ENCODE results near the gene S100A6.

Gene S100A6

GRCh38 chr1:153566414-153567371 is 30.9 kb upstream of the S100A6 start:
- Histone ChIP-seq H4K20me1 (ENCODE audit: insufficient read depth, low read length) (no peaks in the 10 kb centered on the region), H3K9me3 (ENCODE audit: low read length) (no peaks in the 10 kb centered on the region), H3K4me2 (ENCODE audit: low read length) (no peak overlapping the region), H3K9ac (ENCODE audit: low read length) (no peak overlapping the region), H3K4me3 (ENCODE audit: low read depth, low read length, poor library complexity, severe bottlenecking) (no peak overlapping the region), H2AFZ (ENCODE audit: low read length) (no peak overlapping the region), H3K4me1 (ENCODE audit: insufficient read depth, low read length, severe bottlenecking) (no peaks in the 10 kb centered on the region), H3K9me2 (ENCODE audit: low read depth, low read length) (no peaks in the 10 kb centered on the region), H3K27ac (ENCODE audit: low read depth, low read length, poor library complexity, severe bottlenecking) (no peak overlapping the region), H3K36me3 (ENCODE audit: insufficient read depth, low read length) (no peaks in the 10 kb centered on the region), H3K27me3 (ENCODE audit: insufficient read depth, low read length) (no peaks in the 10 kb centered on the region), H3K79me2 (ENCODE audit: insufficient read depth, low read length) (no peaks in the 10 kb centered on the region), H3F3A (ENCODE audit: insufficient read depth, low read length) (no peaks in the 10 kb centered on the region)
- TF ChIP-seq, protein P1, sequence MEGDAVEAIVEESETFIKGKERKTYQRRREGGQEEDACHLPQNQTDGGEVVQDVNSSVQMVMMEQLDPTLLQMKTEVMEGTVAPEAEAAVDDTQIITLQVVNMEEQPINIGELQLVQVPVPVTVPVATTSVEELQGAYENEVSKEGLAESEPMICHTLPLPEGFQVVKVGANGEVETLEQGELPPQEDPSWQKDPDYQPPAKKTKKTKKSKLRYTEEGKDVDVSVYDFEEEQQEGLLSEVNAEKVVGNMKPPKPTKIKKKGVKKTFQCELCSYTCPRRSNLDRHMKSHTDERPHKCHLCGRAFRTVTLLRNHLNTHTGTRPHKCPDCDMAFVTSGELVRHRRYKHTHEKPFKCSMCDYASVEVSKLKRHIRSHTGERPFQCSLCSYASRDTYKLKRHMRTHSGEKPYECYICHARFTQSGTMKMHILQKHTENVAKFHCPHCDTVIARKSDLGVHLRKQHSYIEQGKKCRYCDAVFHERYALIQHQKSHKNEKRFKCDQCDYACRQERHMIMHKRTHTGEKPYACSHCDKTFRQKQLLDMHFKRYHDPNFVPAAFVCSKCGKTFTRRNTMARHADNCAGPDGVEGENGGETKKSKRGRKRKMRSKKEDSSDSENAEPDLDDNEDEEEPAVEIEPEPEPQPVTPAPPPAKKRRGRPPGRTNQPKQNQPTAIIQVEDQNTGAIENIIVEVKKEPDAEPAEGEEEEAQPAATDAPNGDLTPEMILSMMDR (IDR thresholded peaks at IDR 0.05; ENCODE audit: low read length) = no peak
- TF ChIP-seq EZH2 (IDR thresholded peaks at IDR 0.05; ENCODE audit: borderline replicate concordance, low read length) = no peak

DNA sequence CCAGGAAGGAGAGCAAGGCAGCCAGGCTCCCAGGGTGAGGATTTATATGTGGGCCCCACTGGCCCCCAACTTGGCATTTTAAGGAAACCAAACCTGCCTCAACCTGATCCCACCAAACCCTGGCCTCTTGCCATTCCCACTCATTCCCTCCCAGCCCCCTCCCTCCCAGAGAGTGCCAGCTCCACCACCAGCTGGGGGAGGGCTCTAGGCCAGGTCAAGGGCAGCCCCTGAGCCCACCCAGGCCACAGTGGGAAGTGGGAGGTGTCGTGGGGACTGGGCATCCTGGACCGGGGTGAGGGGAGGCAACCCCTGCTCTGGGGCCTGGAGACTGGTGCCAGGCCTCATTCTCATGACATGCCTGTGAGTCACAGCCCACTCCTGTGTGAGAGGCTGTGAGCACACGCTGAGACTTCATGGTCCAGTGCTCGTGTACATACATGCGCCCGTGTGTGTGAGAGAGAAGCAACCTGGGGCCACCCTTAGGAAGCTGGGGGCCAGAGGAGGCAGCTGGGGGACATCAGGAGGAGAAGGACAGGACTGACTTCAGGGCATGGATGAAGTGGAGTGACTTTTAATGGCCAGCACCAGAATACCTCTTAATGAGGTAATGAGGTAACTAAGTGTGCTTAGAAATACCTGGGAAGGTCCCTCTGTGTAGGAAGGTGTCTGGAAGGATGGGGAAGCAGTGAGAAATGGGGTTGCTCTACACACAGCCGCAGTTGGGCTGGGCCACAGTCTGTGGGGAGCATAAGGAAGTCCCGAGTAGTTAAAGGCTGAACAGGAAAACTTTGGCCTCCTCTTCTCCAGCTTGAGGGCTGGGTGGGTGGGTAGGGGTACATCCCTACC is 30.0 kb upstream of the S100A6 start, which contains the start of gene S100A2:
Gene S100A2, minus strand, starts transcription at position 316 of the 846 bp plus-strand sequence. CDS start 1,967 bp downstream, outside the sequence.
- H3K9me3 ChIP-seq (ENCODE audit: low read length) = no peaks in the 10 kb centered on the region
- H3K27me3 ChIP-seq (ENCODE audit: insufficient read depth, low read length) = no peaks in the 10 kb centered on the region
- H3K4me2 ChIP-seq (ENCODE audit: low read length) = no peak within 1 kb of the TSS
- no peak for TF ChIP-seq EZH2 (IDR thresholded peaks at IDR 0.05; ENCODE audit: borderline replicate concordance, low read length)
- TF ChIP-seq, protein P1 (IDR thresholded peaks at IDR 0.05; ENCODE audit: low read length) = no peak
- H3K27ac ChIP-seq (ENCODE audit: low read depth, low read length, poor library complexity, severe bottlenecking) = no peak within 1 kb of the TSS
- no peaks in the 10 kb centered on the region for H3K4me1 ChIP-seq (ENCODE audit: insufficient read depth, low read length, severe bottlenecking)
- no peaks in the 10 kb centered on the region for H3K9me2 ChIP-seq (ENCODE audit: low read depth, low read length)
- H3K36me3 ChIP-seq (ENCODE audit: insufficient read depth, low read length) = no peaks in the 10 kb centered on the region
- no peaks in the 10 kb centered on the region for H4K20me1 ChIP-seq (ENCODE audit: insufficient read depth, low read length)
- H3F3A ChIP-seq (ENCODE audit: insufficient read depth, low read length) = no peaks in the 10 kb centered on the region
- no peak within 1 kb of the TSS for H3K4me3 ChIP-seq (ENCODE audit: low read depth, low read length, poor library complexity, severe bottlenecking)
- H3K9ac ChIP-seq (ENCODE audit: low read length) = no peak within 1 kb of the TSS
- no peak within 1 kb of the TSS for H2AFZ ChIP-seq (ENCODE audit: low read length)
- H3K79me2 ChIP-seq (ENCODE audit: insufficient read depth, low read length) = no peaks in the 10 kb centered on the region

- H3K79me2 ChIP-seq (ENCODE audit: insufficient read depth, low read length) = no peaks in the 10 kb centered on the region
- TF ChIP-seq, protein P1 (IDR thresholded peaks at IDR 0.05; ENCODE audit: low read length) = no peak
- TF ChIP-seq EZH2 (IDR thresholded peaks at IDR 0.05; ENCODE audit: borderline replicate concordance, low read length) = no peak
- H3K4me1 ChIP-seq (ENCODE audit: insufficient read depth, low read length, severe bottlenecking) = no peaks in the 10 kb centered on the region
- no peaks in the 10 kb centered on the region for H3K9me3 ChIP-seq (ENCODE audit: low read length)
- H3K27ac ChIP-seq (ENCODE audit: low read depth, low read length, poor library complexity, severe bottlenecking) = no peak overlapping the region
- H3K36me3 ChIP-seq (ENCODE audit: insufficient read depth, low read length) = no peaks in the 10 kb centered on the region
- H3K9me2 ChIP-seq (ENCODE audit: low read depth, low read length) = no peaks in the 10 kb centered on the region
- H3K27me3 ChIP-seq (ENCODE audit: insufficient read depth, low read length) = no peaks in the 10 kb centered on the region
- H2AFZ ChIP-seq (ENCODE audit: low read length) = no peak overlapping the region
- H3F3A ChIP-seq (ENCODE audit: insufficient read depth, low read length) = no peaks in the 10 kb centered on the region
- no peak overlapping the region for H3K4me2 ChIP-seq (ENCODE audit: low read length)
- H4K20me1 ChIP-seq (ENCODE audit: insufficient read depth, low read length) = no peaks in the 10 kb centered on the region
- no peak overlapping the region for H3K4me3 ChIP-seq (ENCODE audit: low read depth, low read length, poor library complexity, severe bottlenecking)
- no peak overlapping the region for H3K9ac ChIP-seq (ENCODE audit: low read length)
These were observed 28.2 kb upstream of the S100A6 start for GRCh38 chr1:153563991-153564390.
